Measurements from ENCODE around the gene TRIP6.
"Not testable (repeated sequence)": the region's sequence is repeated elsewhere in the genome, so short reads cannot be mapped to it uniquely, and the experiment has no call there.

TRIP6 gene

GRCh38 chr7:100895956-100896731 lies 29.0 kb downstream of the TRIP6 start:
- Histone ChIP-seq H3K36me3 (ENCODE audit: control insufficient read depth in 5 of 5, insufficient read depth in 5 of 5, low read length in 5 of 5) (no peaks in the 10 kb centered on the region), H3K4me3 (ENCODE audit: low read depth in 1 of 5, low read length in 5 of 5) (peak overlapping the region in 4 of 5 donors; percentile 7 to 59 (median 43)), H3K4me1 (ENCODE audit: control insufficient read depth in 5 of 5, insufficient read depth in 5 of 5, low read length in 5 of 5) (peaks cover 0 to 32% (median 25%) of the 10 kb centered on the region in 5 donors), H3K9me3 (ENCODE audit: control insufficient read depth in 5 of 5, low read length in 5 of 5) (no peaks in the 10 kb centered on the region), H3K27me3 (ENCODE audit: control insufficient read depth in 5 of 5, insufficient read depth in 4 of 5, low read length in 5 of 5) (peaks cover 13 to 51% (median 36%) of the 10 kb centered on the region in 5 donors), H3K27ac (ENCODE audit: low read depth, low read length) (no peak overlapping the region), H3K9ac (ENCODE audit: low read length in 5 of 5) (no peak overlapping the region)

GRCh38 chr7:100896732-100897608 lies 29.8 kb downstream of the TRIP6 start:
- peaks cover 13 to 52% (median 35%) of the 10 kb centered on the region in 5 donors for H3K27me3 ChIP-seq (ENCODE audit: control insufficient read depth in 5 of 5, insufficient read depth in 4 of 5, low read length in 5 of 5)
- peaks cover 0 to 32% (median 23%) of the 10 kb centered on the region in 5 donors for H3K4me1 ChIP-seq (ENCODE audit: control insufficient read depth in 5 of 5, insufficient read depth in 5 of 5, low read length in 5 of 5)
- H3K36me3 ChIP-seq (ENCODE audit: control insufficient read depth in 5 of 5, insufficient read depth in 5 of 5, low read length in 5 of 5): no peaks in the 10 kb centered on the region
- no peak overlapping the region for H3K27ac ChIP-seq (ENCODE audit: low read depth, low read length)
- H3K4me3 ChIP-seq (ENCODE audit: low read depth in 1 of 5, low read length in 5 of 5): peak overlapping the region in 3 of 5 donors; percentile 29 to 59 (median 57)
- no peaks in the 10 kb centered on the region for H3K9me3 ChIP-seq (ENCODE audit: control insufficient read depth in 5 of 5, low read length in 5 of 5)
- H3K9ac ChIP-seq (ENCODE audit: low read length in 5 of 5): no peak overlapping the region

GRCh38 chr7:100897772-100898454 lies 30.7 kb downstream of the TRIP6 start:
- H3K27me3 ChIP-seq (ENCODE audit: control insufficient read depth in 5 of 5, insufficient read depth in 4 of 5, low read length in 5 of 5): peaks cover 13 to 48% (median 33%) of the 10 kb centered on the region in 5 donors
- H3K4me3 ChIP-seq (ENCODE audit: low read depth in 1 of 5, low read length in 5 of 5): no peak overlapping the region
- peaks cover 0 to 32% (median 23%) of the 10 kb centered on the region in 5 donors for H3K4me1 ChIP-seq (ENCODE audit: control insufficient read depth in 5 of 5, insufficient read depth in 5 of 5, low read length in 5 of 5)
- no peak overlapping the region for H3K9ac ChIP-seq (ENCODE audit: low read length in 5 of 5)
- no peak overlapping the region for H3K27ac ChIP-seq (ENCODE audit: low read depth, low read length)
- H3K36me3 ChIP-seq (ENCODE audit: control insufficient read depth in 5 of 5, insufficient read depth in 5 of 5, low read length in 5 of 5): no peaks in the 10 kb centered on the region
- no peaks in the 10 kb centered on the region for H3K9me3 ChIP-seq (ENCODE audit: control insufficient read depth in 5 of 5, low read length in 5 of 5)

GRCh38 chr7:100899432-100899831 lies 32.2 kb downstream of the TRIP6 start:
- Histone ChIP-seq H3K9ac (ENCODE audit: low read length in 5 of 5) (no peak overlapping the region), H3K4me3 (ENCODE audit: low read depth in 1 of 5, low read length in 5 of 5) (no peak overlapping the region), H3K27ac (ENCODE audit: low read depth, low read length) (no peak overlapping the region), H3K9me3 (ENCODE audit: control insufficient read depth in 5 of 5, low read length in 5 of 5) (no peaks in the 10 kb centered on the region), H3K4me1 (ENCODE audit: control insufficient read depth in 5 of 5, insufficient read depth in 5 of 5, low read length in 5 of 5) (peaks cover 0 to 28% (median 23%) of the 10 kb centered on the region in 5 donors), H3K27me3 (ENCODE audit: control insufficient read depth in 5 of 5, insufficient read depth in 4 of 5, low read length in 5 of 5) (peaks cover 10 to 36% (median 24%) of the 10 kb centered on the region in 5 donors), H3K36me3 (ENCODE audit: control insufficient read depth in 5 of 5, insufficient read depth in 5 of 5, low read length in 5 of 5) (no peaks in the 10 kb centered on the region)

- Histone ChIP-seq H3K27me3 (ENCODE audit: control insufficient read depth in 5 of 5, insufficient read depth in 4 of 5, low read length in 5 of 5) (peaks cover 7 to 27% (median 20%) of the 10 kb centered on the region in 5 donors), H3K4me1 (ENCODE audit: control insufficient read depth in 5 of 5, insufficient read depth in 5 of 5, low read length in 5 of 5) (peaks cover 0 to 14% (median 11%) of the 10 kb centered on the region in 5 donors), H3K27ac (ENCODE audit: low read depth, low read length) (no peak overlapping the region)
Observed at GRCh38 chr7:100900978-100901377, 33.8 kb downstream of the TRIP6 start.

GRCh38 chr7:100901921-100902332 lies 34.7 kb downstream of the TRIP6 start:
- no peak overlapping the region for H3K4me3 ChIP-seq (ENCODE audit: low read depth in 1 of 5, low read length in 5 of 5)
- no peak overlapping the region for H3K9ac ChIP-seq (ENCODE audit: low read length in 5 of 5)
- peaks cover 0 to 2% (median 0%) of the 10 kb centered on the region in 5 donors for H3K9me3 ChIP-seq (ENCODE audit: control insufficient read depth in 5 of 5, low read length in 5 of 5)
- peaks cover 0 to 21% (median 13%) of the 10 kb centered on the region in 5 donors for H3K27me3 ChIP-seq (ENCODE audit: control insufficient read depth in 5 of 5, insufficient read depth in 4 of 5, low read length in 5 of 5)
- H3K4me1 ChIP-seq (ENCODE audit: control insufficient read depth in 5 of 5, insufficient read depth in 5 of 5, low read length in 5 of 5): peaks cover 0 to 6% (median 4%) of the 10 kb centered on the region in 5 donors
- no peaks in the 10 kb centered on the region for H3K36me3 ChIP-seq (ENCODE audit: control insufficient read depth in 5 of 5, insufficient read depth in 5 of 5, low read length in 5 of 5)
- no peak overlapping the region for H3K27ac ChIP-seq (ENCODE audit: low read depth, low read length)

More at GRCh38 chr7:100900978-100901377, 33.8 kb downstream of the TRIP6 start:
- Histone ChIP-seq H3K4me3 (ENCODE audit: low read depth in 1 of 5, low read length in 5 of 5) (no peak overlapping the region), H3K36me3 (ENCODE audit: control insufficient read depth in 5 of 5, insufficient read depth in 5 of 5, low read length in 5 of 5) (no peaks in the 10 kb centered on the region), H3K9ac (ENCODE audit: low read length in 5 of 5) (no peak overlapping the region), H3K9me3 (ENCODE audit: control insufficient read depth in 5 of 5, low read length in 5 of 5) (no peaks in the 10 kb centered on the region)

- H3K9ac ChIP-seq (ENCODE audit: low read length in 5 of 5): no peak overlapping the region
- no peaks in the 10 kb centered on the region for H3K36me3 ChIP-seq (ENCODE audit: control insufficient read depth in 5 of 5, insufficient read depth in 5 of 5, low read length in 5 of 5)
- H3K4me3 ChIP-seq (ENCODE audit: low read depth in 1 of 5, low read length in 5 of 5): no peak overlapping the region
- no peak overlapping the region for H3K27ac ChIP-seq (ENCODE audit: low read depth, low read length)
- peaks cover 0 to 16% (median 10%) of the 10 kb centered on the region in 5 donors for H3K27me3 ChIP-seq (ENCODE audit: control insufficient read depth in 5 of 5, insufficient read depth in 4 of 5, low read length in 5 of 5)
- peaks cover 0 to 2% (median 0%) of the 10 kb centered on the region in 5 donors for H3K9me3 ChIP-seq (ENCODE audit: control insufficient read depth in 5 of 5, low read length in 5 of 5)
- no peaks in the 10 kb centered on the region for H3K4me1 ChIP-seq (ENCODE audit: control insufficient read depth in 5 of 5, insufficient read depth in 5 of 5, low read length in 5 of 5)
Observed at GRCh38 chr7:100902638-100903037, 35.5 kb downstream of the TRIP6 start.

GRCh38 chr7:100908512-100908911 lies 41.3 kb downstream of the TRIP6 start:
- Histone ChIP-seq H3K27me3 (ENCODE audit: control insufficient read depth in 5 of 5, insufficient read depth in 4 of 5, low read length in 5 of 5) (no peaks in the 10 kb centered on the region), H3K4me1 (ENCODE audit: control insufficient read depth in 5 of 5, insufficient read depth in 5 of 5, low read length in 5 of 5) (no peaks in the 10 kb centered on the region), H3K9ac (ENCODE audit: low read length in 5 of 5) (no peak overlapping the region), H3K4me3 (ENCODE audit: low read depth in 1 of 5, low read length in 5 of 5) (no peak overlapping the region), H3K36me3 (ENCODE audit: control insufficient read depth in 5 of 5, insufficient read depth in 5 of 5, low read length in 5 of 5) (no peaks in the 10 kb centered on the region), H3K27ac (ENCODE audit: low read depth, low read length) (no peak overlapping the region), H3K9me3 (ENCODE audit: control insufficient read depth in 5 of 5, low read length in 5 of 5) (peaks cover 0 to 4% (median 0%) of the 10 kb centered on the region in 5 donors)

- not testable (repeated sequence) for H3K27ac ChIP-seq (ENCODE audit: low read depth, low read length); H3K9me3 ChIP-seq (ENCODE audit: control insufficient read depth in 5 of 5, low read length in 5 of 5); H3K4me1 ChIP-seq (ENCODE audit: control insufficient read depth in 5 of 5, insufficient read depth in 5 of 5, low read length in 5 of 5)
Observed at GRCh38 chr7:100910443-100910842, 43.3 kb downstream of the TRIP6 start.

More at GRCh38 chr7:100910443-100910842, 43.3 kb downstream of the TRIP6 start:
- not testable (repeated sequence) for H3K9ac ChIP-seq (ENCODE audit: low read length in 5 of 5); H3K4me3 ChIP-seq (ENCODE audit: low read depth in 1 of 5, low read length in 5 of 5); H3K27me3 ChIP-seq (ENCODE audit: control insufficient read depth in 5 of 5, insufficient read depth in 4 of 5, low read length in 5 of 5); H3K36me3 ChIP-seq (ENCODE audit: control insufficient read depth in 5 of 5, insufficient read depth in 5 of 5, low read length in 5 of 5)
